GM23248 (cell line): Measurements from ENCODE around the gene JKAMP. TPM values are rescaled to one million over a fixed set of nuclear protein-coding genes. Genes with fewer than 3 reads are reported as not detected.

Experiments
- DNase-seq: peaks from one replicate; pipeline ENCODE4 v3.0.0-alpha.2; 2015
- H2AFZ ChIP-seq: fragments of 200-600 bp; sonication (generic); 2 replicates; pipeline ENCODE4 v1.6.1; 2016; ENCODE audit warnings: antibody characterized with exemption
- H3F3A ChIP-seq: fragments of 200-600 bp; sonication (generic); 2 replicates; pipeline ENCODE4 v1.6.1; 2016; ENCODE audit warnings: mild to moderate bottlenecking, antibody characterized with exemption, mixed run types; ENCODE audit not compliant: insufficient read depth
- H3K27ac ChIP-seq: fragments of 200-600 bp; sonication (generic); 2 replicates; pipeline ENCODE4 v1.5.1; 2016; ENCODE audit warnings: mild to moderate bottlenecking
- H3K27me3 ChIP-seq: fragments of 200-600 bp; sonication (generic); replicated peaks from 2 replicates; pipeline ENCODE4 v1.6.1; 2016; ENCODE audit warnings: mild to moderate bottlenecking; ENCODE audit not compliant: insufficient read depth
- H3K36me3 ChIP-seq: fragments of 200-600 bp; sonication (generic); 2 replicates; pipeline ENCODE4 v1.6.1; 2016; ENCODE audit warnings: low read depth, mild to moderate bottlenecking
- H3K4me1 ChIP-seq: fragments of 200-600 bp; sonication (generic); 2 replicates; pipeline ENCODE4 v1.6.1; 2016; ENCODE audit warnings: mild to moderate bottlenecking; ENCODE audit not compliant: insufficient read depth
- H3K4me2 ChIP-seq: fragments of 200-600 bp; sonication (generic); one replicate; pipeline ENCODE4 v1.6.1; 2016; ENCODE audit warnings: mild to moderate bottlenecking; ENCODE audit not compliant: unreplicated experiment
- H3K4me3 ChIP-seq: fragments of 200-600 bp; sonication (generic); 2 replicates; pipeline ENCODE4 v1.5.1; 2016; ENCODE audit warnings: mild to moderate bottlenecking
- H3K79me2 ChIP-seq: fragments of 200-600 bp; sonication (generic); 2 replicates; pipeline ENCODE4 v1.6.1; 2016; ENCODE audit warnings: mild to moderate bottlenecking; ENCODE audit not compliant: insufficient read depth
- H3K9ac ChIP-seq: fragments of 200-600 bp; sonication (generic); 2 replicates; pipeline ENCODE4 v1.6.1; 2016; ENCODE audit warnings: mild to moderate bottlenecking
- H3K9me2 ChIP-seq: fragments of 200-600 bp; sonication (generic); 2 replicates; pipeline ENCODE4 v1.6.1; 2016; ENCODE audit warnings: mixed run types, mild to moderate bottlenecking, moderate library complexity; ENCODE audit not compliant: insufficient read depth
- H3K9me3 ChIP-seq: fragments of 200-600 bp; sonication (generic); one replicate; pipeline ENCODE4 v1.6.1; 2017; ENCODE audit warnings: low read depth
- H4K20me1 ChIP-seq: fragments of 200-600 bp; sonication (generic); 2 replicates; pipeline ENCODE4 v1.6.0; 2016; ENCODE audit not compliant: insufficient read depth
- EZH2 ChIP-seq: fragments of 200-600 bp; sonication (generic); IDR thresholded peaks from 2 replicates; pipeline ENCODE4 v1.6.1; 2018; ENCODE audit warnings: antibody characterized with exemption, mild to moderate bottlenecking; ENCODE audit not compliant: insufficient read depth, poor library complexity, severe bottlenecking
- EZH2phosphoT487 ChIP-seq: fragments of 200-600 bp; sonication (generic); IDR thresholded peaks from 2 replicates; pipeline ENCODE4 v1.6.1; 2018; ENCODE audit warnings: antibody characterized with exemption, moderate library complexity, mild to moderate bottlenecking, low read depth; ENCODE audit not compliant: insufficient read depth
- WGBS, 2 experiments: methylation state at CpG; one replicate each; pipeline ENCODE4 v1.1.6; 2015 to 2017; ENCODE audit warnings: low lambda C conversion rate in 2 of 2, low coverage in 1 of 2; ENCODE audit errors: missing lambda C conversion rate in 2 of 2; 5-methylcytosine and 5-hydroxymethylcytosine counted together
- in situ Hi-C: fragments of 300-500 bp; cut with MboI; formaldehyde crosslinking; loops from 2 replicates; pipeline ENCODE4 v1.15.0; 2020
- polyA plus RNA-seq: library from polyadenylated mRNA; unstranded; fragments of >200 nt; fragmentation: Nextera tagmentation; extraction: Ambion mirVana; gene quantifications from 2 replicates; pipeline ENCODE4 v1.2.1, GENCODE V29; 2016
- total RNA-seq: library from RNA; depleted of rRNA; stranded (reverse); fragments of >200 nt; shearing (Covaris generic); gene quantifications from 2 replicates; pipeline ENCODE4 v1.2.3, GENCODE V29; 2014

JKAMP gene
- total and polyA plus RNA-seq, 2 experiments from 2014 or later = 93.4 to 120 TPM

DNA sequence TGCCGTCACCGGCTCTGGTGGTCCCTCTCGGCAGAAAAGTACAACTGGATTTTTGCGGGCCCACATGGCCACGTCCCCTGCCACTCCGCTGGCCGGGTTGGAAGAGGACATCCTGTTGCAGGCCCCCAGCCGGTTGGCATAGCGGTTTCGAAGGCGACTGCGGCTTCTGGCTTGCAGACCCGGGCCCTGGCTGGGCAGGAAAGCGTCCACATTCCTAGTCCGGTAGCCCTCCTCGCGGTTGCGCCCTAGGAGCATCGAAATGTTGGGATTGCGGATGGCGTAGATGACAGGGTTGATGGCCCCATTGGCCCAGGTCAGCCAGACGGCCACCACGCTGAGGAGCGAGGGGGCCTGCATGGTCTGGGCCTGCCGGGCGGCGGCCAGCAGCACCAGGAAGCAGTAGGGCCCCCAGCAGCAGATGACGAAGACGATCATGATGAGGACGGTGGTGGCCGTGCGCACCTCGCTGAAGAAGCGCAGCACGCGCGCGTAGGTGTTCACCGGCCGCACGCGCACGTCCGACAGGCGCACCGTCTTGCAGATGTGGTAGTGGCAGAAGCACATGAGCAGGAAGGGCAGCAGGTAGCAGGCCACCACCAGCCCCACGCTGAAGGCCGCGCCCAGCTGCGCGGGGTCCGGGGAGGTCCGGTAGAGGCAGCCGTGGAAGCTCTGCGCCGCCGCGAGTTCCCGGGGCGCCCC is 20.4 kb upstream of the JKAMP start:
- TF ChIP-seq EZH2 (no peak), EZH2phosphoT487 (no peak)
- H3K27me3 ChIP-seq = no peaks in the 10 kb centered on the region

DNA sequence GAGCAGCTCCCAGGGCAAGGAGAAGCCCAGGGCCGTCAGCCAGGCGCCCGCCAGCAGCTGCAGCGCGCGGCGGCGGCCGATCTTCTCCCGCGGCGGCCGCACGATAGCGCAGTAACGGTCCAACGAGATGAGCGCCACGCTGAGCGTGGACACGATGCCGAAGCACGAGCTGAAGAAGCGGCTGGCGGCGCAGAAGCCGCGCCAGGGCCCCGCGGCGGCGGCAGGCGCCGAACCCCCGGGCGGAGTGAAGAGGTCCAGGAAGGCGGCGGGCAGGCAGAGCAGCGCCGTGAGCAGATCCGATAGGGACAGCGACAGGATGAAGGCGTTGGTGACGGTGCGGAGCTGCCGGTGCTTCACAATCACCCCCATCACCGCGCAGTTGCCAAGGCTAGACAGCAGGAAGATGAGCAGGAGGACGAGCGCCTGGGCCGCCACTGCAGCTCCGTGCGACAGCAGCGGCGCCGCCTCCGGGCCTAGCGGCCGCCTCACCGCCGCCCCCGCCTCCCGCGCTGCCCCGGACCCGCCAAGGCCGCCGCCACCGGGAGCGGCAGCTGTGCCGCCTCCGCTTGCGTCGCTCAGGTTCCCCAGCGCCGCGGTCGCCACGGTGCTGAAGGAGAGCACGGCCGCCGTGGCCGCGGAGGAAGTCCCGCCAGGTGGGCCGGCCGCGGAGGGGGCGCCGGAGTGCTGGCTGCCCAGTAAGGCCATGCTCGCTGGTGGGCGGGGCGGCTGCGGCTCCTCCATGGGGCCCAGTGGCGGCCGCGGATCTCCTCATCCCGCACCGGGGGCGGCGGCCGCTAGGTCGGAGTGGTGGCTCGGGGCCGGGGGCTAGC is 19.6 kb upstream of the JKAMP start:
- H3K27ac ChIP-seq = peak overlapping the region; percentile 23
- H3K36me3 ChIP-seq = peaks cover 9% of the 10 kb centered on the region; the same call in 1 of the 2 replicates
- H3K79me2 ChIP-seq = peaks cover 11% of the 10 kb centered on the region; the same call in 1 of the 2 replicates
- no peaks in the 10 kb centered on the region for H4K20me1 ChIP-seq
- H3K9ac ChIP-seq = peak overlapping the region; percentile 61
- H2AFZ ChIP-seq = peak overlapping the region; percentile 74
- 2 to 3% methylated on average over 74 to 76 of the region's 105 CpGs for WGBS, 2 experiments
- no peaks in the 10 kb centered on the region for H3K4me1 ChIP-seq
- H3F3A ChIP-seq = peaks cover 38% of the 10 kb centered on the region
- no peaks in the 10 kb centered on the region for H3K27me3 ChIP-seq
- peak overlapping the region; percentile 84 for H3K4me2 ChIP-seq
- peak overlapping the region; percentile 73 for H3K4me3 ChIP-seq
- peak; percentile 78 for DNase-seq
- no peaks in the 10 kb centered on the region for H3K9me3 ChIP-seq
- in situ Hi-C loops = no loop called here
- H3K9me2 ChIP-seq = no peaks in the 10 kb centered on the region
- TF ChIP-seq EZH2 = no peak
- TF ChIP-seq EZH2phosphoT487 = no peak

More for the DNA sequence above, 20.4 kb upstream of the JKAMP start:
- 0 out of 2 replicates have a peak, but pooled peaks cover 6% of the 10 kb centered on the region for H3K36me3 ChIP-seq
- H3K9me2 ChIP-seq = no peaks in the 10 kb centered on the region
- in situ Hi-C loops = no loop called here
- H3K4me3 ChIP-seq = peak overlapping the region; percentile 73
- H4K20me1 ChIP-seq = no peaks in the 10 kb centered on the region
- peak overlapping the region; percentile 23 for H3K27ac ChIP-seq
- no peaks in the 10 kb centered on the region for H3K4me1 ChIP-seq
- no peak for DNase-seq
- H3K4me2 ChIP-seq = peak overlapping the region; percentile 84
- peaks cover 35% of the 10 kb centered on the region for H3F3A ChIP-seq
- no peaks in the 10 kb centered on the region for H3K9me3 ChIP-seq
- H2AFZ ChIP-seq = peak overlapping the region; percentile 74
- WGBS, 2 experiments = 64 to 72% methylated on average over 36 to 59 of the region's 60 CpGs
- peak overlapping the region; percentile 61 for H3K9ac ChIP-seq
- H3K79me2 ChIP-seq = peaks cover 11% of the 10 kb centered on the region; the same call in 1 of the 2 replicates

DNA sequence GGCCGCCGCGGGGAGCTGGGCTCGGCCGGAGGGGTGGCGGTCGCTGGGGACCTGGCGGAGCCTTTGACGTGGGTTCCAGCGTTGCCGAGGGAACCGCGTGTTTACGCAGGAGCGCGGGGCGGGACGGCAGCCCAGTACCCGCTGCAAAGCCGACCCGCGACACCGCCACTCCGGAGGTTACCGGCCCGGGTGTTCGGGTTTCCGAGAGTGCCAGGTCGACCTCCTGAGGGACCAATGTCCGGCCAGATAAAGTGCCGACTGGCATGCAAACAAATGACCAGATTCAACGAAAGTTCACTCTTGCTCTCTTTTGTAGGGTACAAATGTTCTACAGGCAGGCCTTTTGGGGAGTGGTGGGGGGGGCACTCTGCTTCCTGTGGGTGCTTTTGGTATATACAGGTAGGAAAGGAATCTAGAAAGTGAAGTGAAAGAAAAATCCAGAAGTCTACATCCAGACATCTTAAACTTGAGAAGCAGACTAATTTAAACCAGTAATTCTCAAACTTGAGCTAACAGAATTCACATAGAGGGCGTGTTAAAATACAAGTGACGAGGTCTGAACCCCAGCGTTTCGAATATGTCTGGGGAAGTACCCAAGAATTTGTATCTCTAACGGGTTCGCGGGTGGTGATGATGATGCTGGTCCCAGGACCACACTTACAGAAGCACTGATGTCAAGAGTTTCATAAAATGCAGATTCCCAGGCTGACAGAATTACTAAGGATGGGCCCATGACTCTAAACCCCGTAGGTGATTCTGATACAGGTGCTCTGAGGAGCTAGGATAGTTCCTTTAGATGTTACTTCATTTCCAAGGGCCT is 18.8 kb upstream of the JKAMP start, which contains the start of gene GPR135:
GPR135 (minus strand) TSS at position 65 of the 820 bp plus-strand sequence. CDS start 154 bp downstream, outside the sequence.
- H3F3A ChIP-seq = peaks cover 42% of the 10 kb centered on the region
- no peaks in the 10 kb centered on the region for H3K9me2 ChIP-seq
- DNase-seq = no peak
- H3K4me1 ChIP-seq = no peaks in the 10 kb centered on the region
- TF ChIP-seq EZH2phosphoT487 (no peak), EZH2 (no peak)
- no peaks in the 10 kb centered on the region for H4K20me1 ChIP-seq
- in situ Hi-C loops = no loop called here
- H3K9me3 ChIP-seq = no peaks in the 10 kb centered on the region
- WGBS, 2 experiments = 31 to 39% methylated on average over 38 to 40 of the region's 40 CpGs
- H3K4me2 ChIP-seq = peak within 1 kb of the TSS; percentile 84
- peaks cover 13% of the 10 kb centered on the region; the same call in 1 of the 2 replicates for H3K36me3 ChIP-seq
- H3K27me3 ChIP-seq = no peaks in the 10 kb centered on the region
- peak within 1 kb of the TSS; percentile 74 for H2AFZ ChIP-seq
- H3K4me3 ChIP-seq = peak within 1 kb of the TSS; percentile 73
- peak within 1 kb of the TSS; percentile 23 for H3K27ac ChIP-seq
- H3K9ac ChIP-seq = peak within 1 kb of the TSS; percentile 61
- peaks cover 11% of the 10 kb centered on the region; the same call in 1 of the 2 replicates for H3K79me2 ChIP-seq

DNA sequence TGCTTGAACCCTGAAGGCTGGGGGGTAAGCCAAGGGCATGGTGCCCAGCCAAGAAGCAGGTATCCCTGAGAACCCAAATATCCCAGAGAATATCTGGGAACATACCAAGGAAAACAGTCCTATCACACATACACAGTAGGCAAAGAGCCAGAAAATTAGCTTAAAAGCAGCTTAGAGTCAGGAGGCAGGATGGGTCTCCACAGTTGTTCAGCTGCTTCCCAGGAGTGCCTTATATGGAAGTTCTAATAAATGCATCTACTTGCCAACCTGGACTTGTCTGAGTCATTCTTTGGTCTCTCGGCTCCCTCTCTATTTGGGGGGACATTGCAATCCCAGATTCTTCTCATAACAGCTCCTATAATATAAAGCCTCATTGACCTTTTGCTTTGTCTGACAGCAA is 10.1 kb upstream of the JKAMP start:
- no peaks in the 10 kb centered on the region for H4K20me1 ChIP-seq
- peaks cover 22% of the 10 kb centered on the region; the same call in 1 of the 2 replicates for H3F3A ChIP-seq
- H3K9me2 ChIP-seq = no peaks in the 10 kb centered on the region
- peaks cover 30% of the 10 kb centered on the region for H3K79me2 ChIP-seq
- no peaks in the 10 kb centered on the region for H3K27me3 ChIP-seq
- H3K36me3 ChIP-seq = peaks cover 71% of the 10 kb centered on the region
- in situ Hi-C loops = no loop called here
- no peak overlapping the region for H2AFZ ChIP-seq
- H3K4me3 ChIP-seq = no peak overlapping the region
- WGBS, 2 experiments = 81 to 83% methylated on average over 1 of the region's 1 CpG
- H3K4me2 ChIP-seq = no peak overlapping the region
- no peaks in the 10 kb centered on the region for H3K4me1 ChIP-seq
- H3K9me3 ChIP-seq = no peaks in the 10 kb centered on the region
- DNase-seq = no peak
- no peak overlapping the region for H3K27ac ChIP-seq
- TF ChIP-seq EZH2 (no peak), EZH2phosphoT487 (no peak)
- H3K9ac ChIP-seq = no peak overlapping the region
